Mesenteric fat pad (tissue), 1 donor: ENCODE data around the gene PSMB11. TPM values are rescaled to one million over a fixed set of nuclear protein-coding genes. Genes with fewer than 3 reads are reported as not detected.

ENCODE experiments used
- DNase-seq: peaks from one replicate; pipeline ENCODE4 v3.0.0-alpha.2; 2020; ENCODE audit warnings: low spot score
- total RNA-seq: library from RNA; stranded (reverse); fragmentation: NEBNext Ultra II Directional; extraction: Animal tissue kit (Norgen Biotek cat#: 25700); gene quantifications from one replicate; pipeline ENCODE4 v1.2.1, GENCODE V29; 2021
- donor health status: DM: yes; HTN: yes; CAD: no.

The PSMB11 gene
- total RNA-seq, 1 donor from 2014 or later = not detected

- DNase-seq = no peak
Observed at GRCh38 chr14:23043145-23043544, 1.1 kb downstream of the PSMB11 start.

GRCh38 chr14:23043754-23044153 is 1.7 kb downstream of the PSMB11 start:
- no peak for DNase-seq

GRCh38 chr14:23044840-23045239 is 2.8 kb downstream of the PSMB11 start:
- no peak for DNase-seq

GRCh38 chr14:23045419-23046357 is 3.7 kb downstream of the PSMB11 start:
- DNase-seq = no peak

- no peak for DNase-seq
Observed at GRCh38 chr14:23047034-23047634, 5.1 kb downstream of the PSMB11 start.

GRCh38 chr14:23047751-23048693 is 6.0 kb downstream of the PSMB11 start:
- DNase-seq = no peak

GRCh38 chr14:23049011-23049410 is 7.0 kb downstream of the PSMB11 start:
- no peak for DNase-seq

GRCh38 chr14:23051141-23052057 is 9.4 kb downstream of the PSMB11 start:
- no peak for DNase-seq

GRCh38 chr14:23052182-23052623 is 10.2 kb downstream of the PSMB11 start:
- DNase-seq = peak; percentile 86

- DNase-seq = peak; percentile 26
Observed at GRCh38 chr14:23052671-23053070, 10.7 kb downstream of the PSMB11 start.

GRCh38 chr14:23053426-23053825 is 11.4 kb downstream of the PSMB11 start:
- peak; percentile 83 for DNase-seq

GRCh38 chr14:23054000-23054811 is 12.2 kb downstream of the PSMB11 start:
- peak; percentile 85 for DNase-seq

- DNase-seq = no peak
Observed at GRCh38 chr14:23055147-23055550, 13.1 kb downstream of the PSMB11 start.

GRCh38 chr14:23055621-23056144 is 13.7 kb downstream of the PSMB11 start:
- DNase-seq = peak; percentile 64

GRCh38 chr14:23056145-23056955 is 14.3 kb downstream of the PSMB11 start:
- peak; percentile 87 for DNase-seq

- peak; percentile 91 for DNase-seq
Observed at GRCh38 chr14:23056956-23057756, 15.1 kb downstream of the PSMB11 start, which contains the start of gene CDH24. CDH24 (minus strand) TSS chr14:23057520; CDS start chr14:23055733, 1,787 bp downstream.
